Activated T-helper 17 cell treated with anti-CD3 and anti-CD28 coated beads, Interleukin-2, amount 50 U/mL, for 72 hours (primary cell): ENCODE measurements around the gene CDH15. TPM values are rescaled to one million over a fixed set of nuclear protein-coding genes. Genes with fewer than 3 reads are reported as not detected.
"Not testable (repeated sequence)": the region's sequence is repeated elsewhere in the genome, so short reads cannot be mapped to it uniquely, and the experiment has no call there.

Experiments used
- ATAC-seq: fragments of 150-1000 bp; cut with Tn5 transposase; replicated peaks from 2 replicates; pipeline ENCODE4 v1.10.0; 2021; ENCODE audit warnings: mild to moderate bottlenecking, moderate library complexity
- H3K27ac Mint-ChIP-seq: one replicate; pipeline ENCODE4 v1.8.0; 2022; ENCODE audit warnings: mixed read lengths
- H3K27me3 Mint-ChIP-seq: one replicate; pipeline ENCODE4 v1.8.0; 2022; ENCODE audit warnings: mixed read lengths
- H3K36me3 Mint-ChIP-seq: one replicate; pipeline ENCODE4 v1.8.0; 2022; ENCODE audit warnings: low read depth, mild to moderate bottlenecking, mixed read lengths
- H3K4me1 Mint-ChIP-seq: one replicate; pipeline ENCODE4 v1.8.0; 2022; ENCODE audit warnings: mixed read lengths
- H3K4me3 Mint-ChIP-seq: one replicate; pipeline ENCODE4 v1.8.0; 2022; ENCODE audit warnings: mild to moderate bottlenecking, mixed read lengths
- H3K9me3 Mint-ChIP-seq: one replicate; pipeline ENCODE4 v1.8.0; 2022; ENCODE audit warnings: mixed read lengths
- total RNA-seq, 2 donors: library from RNA; stranded (reverse); gene quantifications; one replicate each; pipeline ENCODE4 v1.2.3, GENCODE V29; 2022

The CDH15 gene
- total RNA-seq, 2 donors from 2014 or later, result 0.15 to 0.37 TPM

GRCh38 chr16:89159066-89159849, 12.3 kb upstream of the CDH15 start:
- no peak overlapping the region for H3K27ac Mint-ChIP-seq
- H3K9me3 Mint-ChIP-seq, result no peaks in the 10 kb centered on the region
- no peak for ATAC-seq
- H3K36me3 Mint-ChIP-seq, result no peaks in the 10 kb centered on the region
- H3K4me1 Mint-ChIP-seq, result peaks cover 6% of the 10 kb centered on the region
- H3K27me3 Mint-ChIP-seq, result no peaks in the 10 kb centered on the region
- no peak overlapping the region for H3K4me3 Mint-ChIP-seq

DNA sequence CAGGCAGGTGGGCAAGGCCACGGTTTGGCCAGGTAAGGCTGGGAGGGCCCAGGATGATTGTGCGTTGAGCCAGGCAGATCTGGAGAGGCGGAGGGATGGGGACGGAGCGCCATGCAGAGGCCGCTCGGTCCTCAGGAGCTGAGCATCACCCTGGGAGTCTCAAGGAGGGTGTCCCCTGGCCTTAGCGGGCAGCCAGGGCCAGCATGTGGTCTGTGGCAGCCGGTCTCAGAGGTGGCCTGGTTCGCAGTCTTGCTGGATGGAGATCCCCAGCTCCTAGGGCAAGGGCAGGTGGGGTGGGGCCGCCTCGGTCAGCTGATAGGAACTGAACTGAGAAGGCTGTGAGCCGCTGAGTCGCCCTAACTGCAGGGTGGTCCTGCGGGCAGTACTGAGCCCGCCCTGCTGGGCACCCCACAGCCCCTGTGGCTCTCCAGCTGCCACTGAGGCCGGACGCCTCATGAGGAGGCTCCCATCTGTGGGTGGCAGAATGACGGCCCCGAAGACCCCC, 11.6 kb upstream of the CDH15 start:
- Mint-ChIP-seq H3K36me3 (no peaks in the 10 kb centered on the region), H3K9me3 (no peaks in the 10 kb centered on the region), H3K4me1 (peaks cover 6% of the 10 kb centered on the region), H3K27me3 (no peaks in the 10 kb centered on the region), H3K4me3 (no peak overlapping the region), H3K27ac (no peak overlapping the region)
- ATAC-seq, result no peak

- Mint-ChIP-seq H3K4me1 (peaks cover 6% of the 10 kb centered on the region), H3K36me3 (no peaks in the 10 kb centered on the region), H3K27me3 (no peaks in the 10 kb centered on the region), H3K4me3 (no peak overlapping the region), H3K9me3 (no peaks in the 10 kb centered on the region), H3K27ac (no peak overlapping the region)
- ATAC-seq, result no peak
Observed at GRCh38 chr16:89160977-89161701, 10.4 kb upstream of the CDH15 start.

GRCh38 chr16:89161763-89162713, 9.5 kb upstream of the CDH15 start:
- Mint-ChIP-seq H3K27me3 (peaks cover 4% of the 10 kb centered on the region), H3K27ac (no peak overlapping the region), H3K4me3 (no peak overlapping the region), H3K36me3 (no peaks in the 10 kb centered on the region), H3K9me3 (no peaks in the 10 kb centered on the region), H3K4me1 (peaks cover 6% of the 10 kb centered on the region)
- ATAC-seq, result no peak

DNA sequence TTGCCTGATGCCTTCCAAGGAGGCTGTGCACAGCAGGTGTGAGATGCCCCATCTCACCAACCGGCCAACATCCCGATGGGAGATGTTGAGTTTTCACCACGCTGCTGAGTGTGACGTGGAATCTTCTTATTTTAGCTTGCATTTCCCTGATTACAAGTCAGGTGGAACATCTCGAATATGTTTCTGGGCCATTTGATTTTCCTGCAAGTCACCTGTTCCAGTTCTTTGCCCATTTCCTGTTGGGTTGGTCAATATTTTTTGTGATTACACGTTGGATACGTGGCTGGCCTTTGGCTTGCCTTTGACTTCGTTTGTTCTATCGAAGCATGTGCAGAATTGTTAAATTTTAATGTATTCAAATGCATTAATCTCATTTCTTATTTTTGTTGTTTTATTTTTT, 8.3 kb upstream of the CDH15 start:
- Mint-ChIP-seq H3K4me1 (peaks cover 6% of the 10 kb centered on the region), H3K9me3 (no peaks in the 10 kb centered on the region), H3K27ac (no peak overlapping the region), H3K27me3 (peaks cover 4% of the 10 kb centered on the region), H3K36me3 (no peaks in the 10 kb centered on the region), H3K4me3 (no peak overlapping the region)
- ATAC-seq, result no peak

DNA sequence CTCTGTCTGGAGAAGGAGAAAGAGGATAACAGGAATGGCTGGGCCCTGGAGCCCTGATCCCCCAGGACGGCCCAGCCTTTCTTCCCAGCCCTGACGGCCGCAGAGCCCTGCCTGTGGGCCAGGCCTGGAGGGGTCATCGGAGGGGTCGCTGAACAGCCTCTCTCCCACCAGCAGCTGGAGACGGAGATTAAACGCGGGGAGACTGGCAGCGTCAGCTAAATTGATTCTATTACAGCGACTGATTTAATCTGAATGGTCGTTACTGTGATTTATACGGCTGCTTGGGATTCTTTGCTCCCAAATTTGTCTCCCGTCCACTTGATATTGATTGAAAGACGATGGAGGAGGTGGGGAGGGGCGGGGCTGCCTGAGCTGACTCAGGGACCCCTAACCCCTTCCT, 7.1 kb upstream of the CDH15 start:
- Mint-ChIP-seq H3K4me3 (no peak overlapping the region), H3K36me3 (no peaks in the 10 kb centered on the region), H3K4me1 (peaks cover 6% of the 10 kb centered on the region), H3K9me3 (no peaks in the 10 kb centered on the region), H3K27ac (no peak overlapping the region), H3K27me3 (peaks cover 4% of the 10 kb centered on the region)
- no peak for ATAC-seq

GRCh38 chr16:89164847-89165680, 6.5 kb upstream of the CDH15 start:
- H3K27me3 Mint-ChIP-seq, result peaks cover 4% of the 10 kb centered on the region
- peaks cover 6% of the 10 kb centered on the region for H3K4me1 Mint-ChIP-seq
- H3K36me3 Mint-ChIP-seq, result no peaks in the 10 kb centered on the region
- H3K9me3 Mint-ChIP-seq, result no peaks in the 10 kb centered on the region
- H3K4me3 Mint-ChIP-seq, result no peak overlapping the region
- no peak for ATAC-seq
- H3K27ac Mint-ChIP-seq, result no peak overlapping the region

DNA sequence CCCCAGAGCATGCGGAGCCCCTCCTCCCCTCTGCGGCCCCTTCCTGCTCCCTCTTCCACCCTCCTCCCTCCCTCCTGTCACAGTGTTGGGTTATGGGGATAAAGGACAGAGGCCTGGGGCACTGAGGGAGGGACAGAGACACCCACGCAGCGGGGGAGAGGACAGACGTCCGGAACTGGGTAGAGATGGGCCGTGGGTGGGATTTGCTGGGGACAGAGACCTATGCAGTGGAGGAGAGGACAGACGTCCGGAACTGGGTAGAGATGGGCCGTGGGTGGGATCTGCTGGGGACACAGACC, 5.9 kb upstream of the CDH15 start:
- not testable (repeated sequence) for H3K27me3 Mint-ChIP-seq, H3K9me3 Mint-ChIP-seq, H3K4me3 Mint-ChIP-seq, H3K4me1 Mint-ChIP-seq, ATAC-seq, H3K27ac Mint-ChIP-seq, H3K36me3 Mint-ChIP-seq

- no peaks in the 10 kb centered on the region for H3K9me3 Mint-ChIP-seq
- H3K27me3 Mint-ChIP-seq, result peaks cover 4% of the 10 kb centered on the region
- ATAC-seq, result no peak
- H3K4me3 Mint-ChIP-seq, result no peak overlapping the region
- H3K4me1 Mint-ChIP-seq, result peaks cover 9% of the 10 kb centered on the region
- no peaks in the 10 kb centered on the region for H3K36me3 Mint-ChIP-seq
- H3K27ac Mint-ChIP-seq, result no peak overlapping the region
Observed at GRCh38 chr16:89166696-89167424, 4.7 kb upstream of the CDH15 start.

DNA sequence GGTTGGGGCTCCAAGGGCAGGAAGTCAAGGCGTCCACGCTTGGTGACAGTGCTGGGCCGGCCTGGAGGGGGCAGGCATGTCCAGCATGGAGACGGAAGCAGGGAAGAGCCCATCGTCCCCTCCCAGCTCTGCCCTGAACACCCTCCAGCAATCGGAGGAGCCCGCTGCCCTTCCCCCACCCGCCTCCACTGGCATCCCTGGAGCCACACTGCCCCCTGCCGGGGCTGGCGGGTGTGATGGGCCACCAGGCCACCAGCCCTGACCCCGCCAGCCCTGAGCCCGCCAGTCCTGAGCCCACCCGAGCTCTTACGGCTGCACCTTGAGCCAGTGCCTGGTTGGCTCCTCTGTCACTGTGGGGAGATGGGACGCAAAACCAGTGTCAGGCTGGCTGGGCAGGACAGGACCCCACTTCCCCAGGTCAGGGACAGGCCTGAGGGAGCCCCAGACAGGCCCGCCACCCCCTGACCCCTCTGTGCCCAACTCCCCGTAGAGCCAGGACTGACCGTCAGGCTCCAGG, 4.1 kb upstream of the CDH15 start:
- Mint-ChIP-seq H3K36me3 (no peaks in the 10 kb centered on the region), H3K9me3 (no peaks in the 10 kb centered on the region), H3K4me1 (peaks cover 5% of the 10 kb centered on the region), H3K27ac (no peak overlapping the region), H3K4me3 (no peak overlapping the region), H3K27me3 (peaks cover 4% of the 10 kb centered on the region)
- ATAC-seq, result peak; percentile 34

DNA sequence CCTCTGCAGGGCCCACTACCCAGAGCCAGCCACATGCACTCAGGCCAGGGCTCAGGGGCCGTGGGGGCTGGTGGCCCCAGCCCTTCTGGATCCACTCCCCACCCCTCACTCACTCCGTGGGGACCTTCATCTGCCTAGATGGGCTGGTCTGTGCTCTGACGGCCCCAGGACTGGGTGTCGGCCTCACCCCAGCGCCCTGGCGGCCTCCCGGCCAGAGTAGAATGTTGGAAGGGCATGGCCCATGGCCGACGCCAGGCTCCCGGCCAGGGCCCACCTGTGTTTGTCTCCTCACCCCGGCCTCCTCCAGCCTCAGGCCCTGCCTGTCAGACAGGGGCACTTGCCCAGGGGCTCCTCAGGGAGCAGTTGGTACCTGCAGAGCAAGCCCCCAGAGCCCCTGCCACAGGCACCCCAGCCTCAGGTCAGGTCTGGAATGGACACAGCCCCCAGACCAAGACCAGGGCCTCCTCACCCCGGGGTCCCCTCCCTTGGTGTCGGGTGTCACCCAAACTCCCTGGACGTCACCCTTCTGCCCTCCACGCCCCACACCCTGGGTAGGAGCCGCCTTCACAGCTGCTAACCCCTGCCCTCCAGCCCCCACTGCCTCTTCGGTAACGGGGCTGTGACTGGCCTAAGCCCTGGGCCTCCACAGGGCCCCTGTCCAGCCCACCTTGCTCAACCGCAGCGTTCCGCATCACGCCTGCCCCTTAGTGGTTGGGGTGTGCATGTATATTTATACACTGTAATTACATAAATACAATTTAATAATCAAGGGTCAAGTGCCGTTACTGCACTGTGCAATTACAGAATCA, 3.0 kb upstream of the CDH15 start:
- no peak overlapping the region for H3K27ac Mint-ChIP-seq

GRCh38 chr16:89169778-89170177, 1.8 kb upstream of the CDH15 start:
- H3K4me1 Mint-ChIP-seq, result peaks cover 5% of the 10 kb centered on the region
- peaks cover 4% of the 10 kb centered on the region for H3K27me3 Mint-ChIP-seq
- H3K9me3 Mint-ChIP-seq, result no peaks in the 10 kb centered on the region
- no peak overlapping the region for H3K27ac Mint-ChIP-seq
- no peak overlapping the region for H3K4me3 Mint-ChIP-seq
- no peaks in the 10 kb centered on the region for H3K36me3 Mint-ChIP-seq
- ATAC-seq, result no peak

More for the DNA sequence above, 3.0 kb upstream of the CDH15 start:
- no peaks in the 10 kb centered on the region for H3K9me3 Mint-ChIP-seq
- no peak for ATAC-seq
- H3K36me3 Mint-ChIP-seq, result no peaks in the 10 kb centered on the region
- H3K27me3 Mint-ChIP-seq, result peaks cover 4% of the 10 kb centered on the region
- H3K4me3 Mint-ChIP-seq, result no peak overlapping the region
- peaks cover 5% of the 10 kb centered on the region for H3K4me1 Mint-ChIP-seq
